Measurements from ENCODE around the gene BCKDHB.
"Not testable (repeated sequence)": the region's sequence is repeated elsewhere in the genome, so short reads cannot be mapped to it uniquely, and the experiment has no call there.

The BCKDHB gene

GRCh38 chr6:80227545-80228105 is 121.2 kb downstream of the BCKDHB start:
- Histone ChIP-seq H3K9ac (ENCODE audit: low read depth, low read length) (no peak overlapping the region), H3K9me3 (ENCODE audit: insufficient read depth, low read depth, low read length) (no peaks in the 10 kb centered on the region), H3K4me1 (ENCODE audit: insufficient read depth, low read length) (no peaks in the 10 kb centered on the region; the same call in 1 of the 2 replicates), H3K27ac (ENCODE audit: low read depth, low read length) (no peak overlapping the region), H3K36me3 (ENCODE audit: insufficient read depth, low read length) (no peaks in the 10 kb centered on the region; the same call in 1 of the 2 replicates), H3K4me3 (ENCODE audit: low read length) (no peak overlapping the region), H3K27me3 (ENCODE audit: insufficient read depth, low read length) (no peaks in the 10 kb centered on the region)
- WGBS = 92% methylated on average over 1 of the region's 2 CpGs

DNA sequence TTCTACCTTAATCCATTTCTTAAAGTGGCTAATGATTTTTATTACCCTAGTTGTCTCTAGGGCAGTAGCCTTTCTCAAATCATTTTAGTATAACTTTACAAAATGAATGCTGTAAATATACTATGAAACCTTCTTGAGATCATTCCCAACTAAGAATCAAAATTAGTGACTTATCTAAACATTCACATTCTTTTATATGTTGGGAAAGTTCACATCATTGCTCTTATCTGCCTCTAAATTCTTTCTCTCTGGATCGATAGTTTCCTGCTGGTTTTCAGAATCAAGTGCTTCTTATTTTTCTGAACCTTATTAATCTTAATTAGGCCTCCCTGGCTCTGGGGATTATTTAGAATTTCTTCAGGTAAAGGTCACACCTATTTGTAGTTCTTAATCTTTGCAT is 126.8 kb downstream of the BCKDHB start:
- 100% methylated on average over 1 of the region's 1 CpG for WGBS
- Histone ChIP-seq H3K9ac (ENCODE audit: low read depth, low read length) (no peak overlapping the region), H3K27me3 (ENCODE audit: insufficient read depth, low read length) (no peaks in the 10 kb centered on the region), H3K4me1 (ENCODE audit: insufficient read depth, low read length) (0 out of 2 replicates have a peak, but pooled peaks cover 4% of the 10 kb centered on the region), H3K27ac (ENCODE audit: low read depth, low read length) (no peak overlapping the region), H3K4me3 (ENCODE audit: low read length) (no peak overlapping the region), H3K9me3 (ENCODE audit: insufficient read depth, low read depth, low read length) (no peaks in the 10 kb centered on the region), H3K36me3 (ENCODE audit: insufficient read depth, low read length) (no peaks in the 10 kb centered on the region; the same call in 1 of the 2 replicates)

- WGBS = 91% methylated on average over 5 of the region's 5 CpGs
- no peaks in the 10 kb centered on the region for H3K27me3 ChIP-seq (ENCODE audit: insufficient read depth, low read length)
These were observed 127.5 kb downstream of the BCKDHB start for GRCh38 chr6:80233958-80234357.

GRCh38 chr6:80234401-80234800 is 127.9 kb downstream of the BCKDHB start:
- H3K9me3 ChIP-seq (ENCODE audit: insufficient read depth, low read depth, low read length) = no peaks in the 10 kb centered on the region
- 0 out of 2 replicates have a peak, but pooled peaks cover 4% of the 10 kb centered on the region for H3K4me1 ChIP-seq (ENCODE audit: insufficient read depth, low read length)
- H3K9ac ChIP-seq (ENCODE audit: low read depth, low read length) = no peak overlapping the region
- no peak overlapping the region for H3K4me3 ChIP-seq (ENCODE audit: low read length)
- H3K27me3 ChIP-seq (ENCODE audit: insufficient read depth, low read length) = no peaks in the 10 kb centered on the region
- H3K27ac ChIP-seq (ENCODE audit: low read depth, low read length) = no peak overlapping the region
- 94% methylated on average over 1 of the region's 2 CpGs for WGBS
- H3K36me3 ChIP-seq (ENCODE audit: insufficient read depth, low read length) = no peaks in the 10 kb centered on the region

More at GRCh38 chr6:80233958-80234357, 127.5 kb downstream of the BCKDHB start:
- Histone ChIP-seq H3K27ac (ENCODE audit: low read depth, low read length) (no peak overlapping the region), H3K36me3 (ENCODE audit: insufficient read depth, low read length) (no peaks in the 10 kb centered on the region; the same call in 1 of the 2 replicates), H3K4me1 (ENCODE audit: insufficient read depth, low read length) (0 out of 2 replicates have a peak, but pooled peaks cover 4% of the 10 kb centered on the region), H3K9me3 (ENCODE audit: insufficient read depth, low read depth, low read length) (no peaks in the 10 kb centered on the region), H3K4me3 (ENCODE audit: low read length) (no peak overlapping the region), H3K9ac (ENCODE audit: low read depth, low read length) (no peak overlapping the region)

- H3K9ac ChIP-seq (ENCODE audit: low read depth, low read length) = no peak overlapping the region
- no peaks in the 10 kb centered on the region for H3K27me3 ChIP-seq (ENCODE audit: insufficient read depth, low read length)
- WGBS = 89% methylated on average over 1 of the region's 1 CpG
- no peak overlapping the region for H3K4me3 ChIP-seq (ENCODE audit: low read length)
- no peaks in the 10 kb centered on the region for H3K36me3 ChIP-seq (ENCODE audit: insufficient read depth, low read length)
- no peaks in the 10 kb centered on the region for H3K9me3 ChIP-seq (ENCODE audit: insufficient read depth, low read depth, low read length)
- 0 out of 2 replicates have a peak, but pooled peaks cover 4% of the 10 kb centered on the region for H3K4me1 ChIP-seq (ENCODE audit: insufficient read depth, low read length)
- no peak overlapping the region for H3K27ac ChIP-seq (ENCODE audit: low read depth, low read length)
These were observed 128.4 kb downstream of the BCKDHB start for GRCh38 chr6:80234908-80235307.

DNA sequence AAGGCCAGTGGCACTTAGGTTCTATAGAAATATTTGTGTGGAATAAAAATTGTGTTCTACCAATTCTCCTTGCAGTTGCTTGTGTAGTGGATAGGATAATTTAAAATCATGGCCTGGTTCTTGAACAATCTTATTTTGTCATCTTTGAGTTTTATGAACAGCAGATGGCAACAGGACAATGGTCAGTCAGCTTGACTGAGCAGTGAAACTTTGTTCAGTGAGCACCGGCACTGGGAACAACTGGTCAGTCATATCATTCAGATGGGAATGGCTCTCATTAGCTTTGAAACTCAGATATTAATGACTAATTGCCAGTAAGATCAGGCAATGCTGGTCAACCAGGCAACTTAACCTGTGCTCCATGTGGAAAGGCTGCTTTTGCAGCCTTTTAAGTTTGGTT is 129.2 kb downstream of the BCKDHB start:
- Histone ChIP-seq H3K9me3 (ENCODE audit: insufficient read depth, low read depth, low read length) (no peaks in the 10 kb centered on the region), H3K4me3 (ENCODE audit: low read length) (no peak overlapping the region), H3K4me1 (ENCODE audit: insufficient read depth, low read length) (0 out of 2 replicates have a peak, but pooled peaks cover 4% of the 10 kb centered on the region), H3K27ac (ENCODE audit: low read depth, low read length) (no peak overlapping the region), H3K36me3 (ENCODE audit: insufficient read depth, low read length) (no peaks in the 10 kb centered on the region), H3K27me3 (ENCODE audit: insufficient read depth, low read length) (no peaks in the 10 kb centered on the region), H3K9ac (ENCODE audit: low read depth, low read length) (no peak overlapping the region)
- WGBS = 95% methylated on average over 1 of the region's 1 CpG

- not testable (repeated sequence) for H3K9ac ChIP-seq (ENCODE audit: low read depth, low read length); H3K27me3 ChIP-seq (ENCODE audit: insufficient read depth, low read length); H3K36me3 ChIP-seq (ENCODE audit: insufficient read depth, low read length); H3K27ac ChIP-seq (ENCODE audit: low read depth, low read length); H3K4me3 ChIP-seq (ENCODE audit: low read length); H3K9me3 ChIP-seq (ENCODE audit: insufficient read depth, low read depth, low read length); H3K4me1 ChIP-seq (ENCODE audit: insufficient read depth, low read length)
- WGBS = 100% methylated on average over 2 of the region's 2 CpGs
These were observed 132.3 kb downstream of the BCKDHB start for GRCh38 chr6:80238754-80239153.

GRCh38 chr6:80245043-80245442 is 138.6 kb downstream of the BCKDHB start:
- Histone ChIP-seq H3K4me3 (ENCODE audit: low read length) (no peak overlapping the region), H3K27me3 (ENCODE audit: insufficient read depth, low read length) (no peaks in the 10 kb centered on the region), H3K9me3 (ENCODE audit: insufficient read depth, low read depth, low read length) (no peaks in the 10 kb centered on the region), H3K4me1 (ENCODE audit: insufficient read depth, low read length) (no peaks in the 10 kb centered on the region), H3K36me3 (ENCODE audit: insufficient read depth, low read length) (no peaks in the 10 kb centered on the region), H3K27ac (ENCODE audit: low read depth, low read length) (no peak overlapping the region), H3K9ac (ENCODE audit: low read depth, low read length) (no peak overlapping the region)
- WGBS = 83% methylated on average over 2 of the region's 2 CpGs

DNA sequence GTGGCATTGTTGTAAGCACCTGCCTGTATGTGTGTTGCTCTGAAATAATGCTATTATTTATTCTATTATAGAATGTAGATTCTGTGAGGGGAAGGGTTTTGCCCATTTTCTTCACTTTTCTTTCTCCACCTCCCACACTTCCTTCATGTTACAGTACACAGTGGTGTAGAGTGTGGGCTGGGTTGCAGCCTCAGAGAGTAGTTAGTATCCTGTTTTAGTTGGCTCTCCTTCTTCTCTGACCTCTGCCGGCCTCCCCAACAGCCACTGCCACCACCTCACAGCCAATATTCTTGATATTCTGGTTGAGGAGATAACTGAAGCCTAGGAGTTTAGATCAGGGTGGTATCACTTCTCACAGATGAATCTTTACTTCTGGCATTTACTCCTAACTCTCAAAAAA is 143.4 kb downstream of the BCKDHB start:
- Histone ChIP-seq H3K4me3 (ENCODE audit: low read length) (no peak overlapping the region), H3K36me3 (ENCODE audit: insufficient read depth, low read length) (no peaks in the 10 kb centered on the region), H3K9me3 (ENCODE audit: insufficient read depth, low read depth, low read length) (no peaks in the 10 kb centered on the region), H3K9ac (ENCODE audit: low read depth, low read length) (no peak overlapping the region), H3K27ac (ENCODE audit: low read depth, low read length) (no peak overlapping the region), H3K27me3 (ENCODE audit: insufficient read depth, low read length) (no peaks in the 10 kb centered on the region), H3K4me1 (ENCODE audit: insufficient read depth, low read length) (no peaks in the 10 kb centered on the region)
- WGBS = no CpG with 5 or more reads among the region's 1 CpG

GRCh38 chr6:80250391-80250997 is 144.0 kb downstream of the BCKDHB start:
- H3K27me3 ChIP-seq (ENCODE audit: insufficient read depth, low read length) = no peaks in the 10 kb centered on the region
- H3K27ac ChIP-seq (ENCODE audit: low read depth, low read length) = no peak overlapping the region
- WGBS = 94% methylated on average over 2 of the region's 3 CpGs
- no peaks in the 10 kb centered on the region for H3K9me3 ChIP-seq (ENCODE audit: insufficient read depth, low read depth, low read length)
- H3K4me1 ChIP-seq (ENCODE audit: insufficient read depth, low read length) = no peaks in the 10 kb centered on the region
- no peak overlapping the region for H3K4me3 ChIP-seq (ENCODE audit: low read length)
- H3K36me3 ChIP-seq (ENCODE audit: insufficient read depth, low read length) = no peaks in the 10 kb centered on the region
- H3K9ac ChIP-seq (ENCODE audit: low read depth, low read length) = no peak overlapping the region

DNA sequence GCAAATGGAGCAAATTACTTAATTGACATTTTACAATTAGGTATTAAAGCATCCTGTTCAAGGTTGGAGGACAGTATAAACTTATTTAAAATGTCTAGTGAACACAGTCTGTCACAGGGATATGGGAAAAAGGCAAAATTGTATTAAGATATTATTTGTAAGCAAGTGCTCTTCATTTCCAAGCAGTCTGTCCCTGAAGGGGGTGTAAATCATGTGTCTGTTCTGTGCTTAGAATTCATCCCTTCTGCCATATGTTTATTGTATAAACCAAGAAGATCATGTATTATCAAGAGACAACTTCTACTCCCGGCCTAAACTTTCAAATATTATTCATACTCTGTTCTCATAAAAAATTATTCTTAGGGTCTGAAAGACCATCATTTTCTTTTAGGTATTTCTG is 144.8 kb downstream of the BCKDHB start:
- no peaks in the 10 kb centered on the region for H3K27me3 ChIP-seq (ENCODE audit: insufficient read depth, low read length)
- H3K9ac ChIP-seq (ENCODE audit: low read depth, low read length) = no peak overlapping the region
- H3K36me3 ChIP-seq (ENCODE audit: insufficient read depth, low read length) = no peaks in the 10 kb centered on the region
- H3K27ac ChIP-seq (ENCODE audit: low read depth, low read length) = no peak overlapping the region
- no peaks in the 10 kb centered on the region for H3K4me1 ChIP-seq (ENCODE audit: insufficient read depth, low read length)
- no peaks in the 10 kb centered on the region for H3K9me3 ChIP-seq (ENCODE audit: insufficient read depth, low read depth, low read length)
- 100% methylated on average over 1 of the region's 1 CpG for WGBS
- H3K4me3 ChIP-seq (ENCODE audit: low read length) = no peak overlapping the region
